Fibroblast of the aortic adventitia (primary cell): Measurements from ENCODE around the gene DYNLT1. TPM values are rescaled to one million over a fixed set of nuclear protein-coding genes. Genes with fewer than 3 reads are reported as not detected.
"Not testable (repeated sequence)": the region's sequence is repeated elsewhere in the genome, so short reads cannot be mapped to it uniquely, and the experiment has no call there.

Experiments
- DNase-seq: peaks from one replicate; pipeline ENCODE4 v3.0.0-alpha.2; 2010; ENCODE audit warnings: low read depth
- H3K4me3 ChIP-seq: 2 replicates; pipeline ENCODE4 v1.5.1; 2011; ENCODE audit warnings: low read depth, mild to moderate bottlenecking, control low read depth, low read length, moderate library complexity
- CTCF ChIP-seq: IDR thresholded peaks from 2 replicates; pipeline ENCODE4 v1.5.1; 2011; ENCODE audit warnings: mild to moderate bottlenecking, low read length, control low read depth, inconsistent platforms; ENCODE audit not compliant: insufficient read depth
- total RNA-seq: library from RNA; depleted of rRNA; stranded (reverse); fragments of >200 nt; gene quantifications from 2 replicates; pipeline ENCODE4 v1.2.3, GENCODE V29; 2012; ENCODE audit warnings: low replicate concordance

The DYNLT1 gene
- total RNA-seq, 1 donor, result 138 TPM

- TF ChIP-seq CTCF, result no peak
- DNase-seq, result no peak
- no peak overlapping the region for H3K4me3 ChIP-seq
These were observed 6.2 kb downstream of the DYNLT1 start for GRCh38 chr6:158638324-158638854.

GRCh38 chr6:158636778-158637177, 7.8 kb downstream of the DYNLT1 start:
- no peak for DNase-seq
- H3K4me3 ChIP-seq, result no peak overlapping the region
- TF ChIP-seq CTCF, result no peak

- no peak for TF ChIP-seq CTCF
- H3K4me3 ChIP-seq, result no peak overlapping the region
- no peak for DNase-seq
These were observed 9.0 kb downstream of the DYNLT1 start for GRCh38 chr6:158635427-158636073.

- TF ChIP-seq CTCF, result no peak
- no peak overlapping the region for H3K4me3 ChIP-seq
These were observed 9.7 kb downstream of the DYNLT1 start for GRCh38 chr6:158634695-158635426.

GRCh38 chr6:158633127-158633526, 11.4 kb downstream of the DYNLT1 start:
- H3K4me3 ChIP-seq, result no peak overlapping the region
- DNase-seq, result no peak
- no peak for TF ChIP-seq CTCF

More at GRCh38 chr6:158634695-158635426, 9.7 kb downstream of the DYNLT1 start:
- no peak for DNase-seq

GRCh38 chr6:158632538-158633119, 11.9 kb downstream of the DYNLT1 start:
- DNase-seq, H3K4me3 ChIP-seq: not testable (repeated sequence)
